GM12864 (cell line): Measurements from ENCODE around the gene RTKN2.

Experiments
- DNase-seq: peaks from one replicate; pipeline ENCODE4 v3.0.0-alpha.2; 2011; ENCODE audit warnings: low read depth
- H3K4me3 ChIP-seq: 2 replicates; pipeline ENCODE4 v1.5.1; 2011; ENCODE audit warnings: mild to moderate bottlenecking, low read depth, low read length, control low read depth
- TF ChIP-seq, protein P1 (sequence below): IDR thresholded peaks from 2 replicates; pipeline ENCODE4 v1.5.1; 2011; ENCODE audit warnings: low read depth, mild to moderate bottlenecking, moderate library complexity, low read length, control low read depth, inconsistent platforms; ENCODE audit errors: missing control alignments

Gene RTKN2

DNA sequence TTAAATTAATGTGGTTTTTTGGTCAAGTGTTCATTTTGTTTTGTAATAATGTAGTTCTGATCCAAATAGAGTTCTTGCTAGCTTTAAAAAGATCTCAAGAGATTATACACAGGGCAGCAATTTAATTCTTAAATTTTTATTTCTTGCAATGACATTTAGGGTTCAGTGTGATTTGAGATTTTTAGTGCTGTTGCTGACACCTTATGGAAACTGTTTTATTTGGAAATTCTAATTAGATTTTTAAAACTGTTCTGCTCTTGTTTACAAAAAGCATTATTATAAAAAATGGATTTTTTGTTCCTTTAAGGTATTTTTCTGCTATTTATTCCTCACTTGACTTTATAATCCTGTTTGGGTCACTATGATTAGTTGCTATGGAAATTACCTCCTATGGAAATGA is 72.1 kb downstream of the RTKN2 start:
- no peak for DNase-seq
- H3K4me3 ChIP-seq, result no peak overlapping the region
- TF ChIP-seq, protein P1, sequence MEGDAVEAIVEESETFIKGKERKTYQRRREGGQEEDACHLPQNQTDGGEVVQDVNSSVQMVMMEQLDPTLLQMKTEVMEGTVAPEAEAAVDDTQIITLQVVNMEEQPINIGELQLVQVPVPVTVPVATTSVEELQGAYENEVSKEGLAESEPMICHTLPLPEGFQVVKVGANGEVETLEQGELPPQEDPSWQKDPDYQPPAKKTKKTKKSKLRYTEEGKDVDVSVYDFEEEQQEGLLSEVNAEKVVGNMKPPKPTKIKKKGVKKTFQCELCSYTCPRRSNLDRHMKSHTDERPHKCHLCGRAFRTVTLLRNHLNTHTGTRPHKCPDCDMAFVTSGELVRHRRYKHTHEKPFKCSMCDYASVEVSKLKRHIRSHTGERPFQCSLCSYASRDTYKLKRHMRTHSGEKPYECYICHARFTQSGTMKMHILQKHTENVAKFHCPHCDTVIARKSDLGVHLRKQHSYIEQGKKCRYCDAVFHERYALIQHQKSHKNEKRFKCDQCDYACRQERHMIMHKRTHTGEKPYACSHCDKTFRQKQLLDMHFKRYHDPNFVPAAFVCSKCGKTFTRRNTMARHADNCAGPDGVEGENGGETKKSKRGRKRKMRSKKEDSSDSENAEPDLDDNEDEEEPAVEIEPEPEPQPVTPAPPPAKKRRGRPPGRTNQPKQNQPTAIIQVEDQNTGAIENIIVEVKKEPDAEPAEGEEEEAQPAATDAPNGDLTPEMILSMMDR, result no peak

DNA sequence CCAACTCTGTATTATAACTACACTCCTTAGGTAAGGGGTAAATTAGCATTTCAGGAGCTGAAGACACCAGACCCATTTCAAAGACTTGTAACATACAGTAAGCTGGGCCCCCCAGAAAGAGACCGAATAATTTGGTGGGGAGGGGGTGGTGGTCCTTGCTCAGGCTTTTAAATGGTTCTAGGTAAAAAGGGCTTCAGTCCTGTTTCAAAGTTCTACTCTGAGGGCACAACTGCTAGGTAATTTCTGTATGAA is 73.0 kb downstream of the RTKN2 start:
- no peak for DNase-seq
- TF ChIP-seq, protein P1, result no peak
- H3K4me3 ChIP-seq, result no peak overlapping the region

DNA sequence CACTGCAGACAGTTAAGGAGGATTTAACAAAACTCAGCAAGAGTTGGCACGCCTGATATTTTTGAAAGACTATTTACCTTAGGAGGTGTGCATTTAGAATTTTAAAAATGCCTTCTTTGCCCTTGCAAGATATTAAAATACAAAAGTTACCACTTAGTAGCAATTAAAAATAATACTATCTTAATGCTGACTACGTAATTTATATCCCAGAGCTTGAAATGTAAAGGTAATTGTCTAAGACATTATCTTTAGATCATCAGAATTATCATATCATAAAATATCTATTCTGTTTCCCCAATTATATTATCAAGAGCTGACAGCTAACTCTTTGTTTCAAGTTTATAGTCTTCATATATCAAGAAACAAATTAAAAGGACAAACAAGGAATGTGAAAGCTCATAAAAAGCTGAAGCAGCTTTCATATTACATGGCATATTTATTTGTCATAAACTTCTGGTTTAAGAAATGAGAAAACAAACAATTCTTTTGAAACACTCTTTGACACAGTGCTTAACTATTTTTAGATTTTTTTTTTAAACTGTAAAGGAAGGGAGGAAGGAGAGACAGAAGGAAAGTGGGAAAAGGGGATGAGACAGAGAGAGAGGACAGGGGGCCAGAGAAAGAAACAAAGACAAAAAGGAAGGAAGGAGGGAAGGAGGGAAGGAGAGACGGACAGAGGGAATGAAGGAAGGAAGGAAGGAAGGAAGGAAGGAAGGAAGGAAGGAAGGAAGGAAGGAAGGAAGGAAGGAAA is 73.5 kb downstream of the RTKN2 start:
- H3K4me3 ChIP-seq, result no peak overlapping the region
- TF ChIP-seq, protein P1, result no peak
- DNase-seq, result no peak

DNA sequence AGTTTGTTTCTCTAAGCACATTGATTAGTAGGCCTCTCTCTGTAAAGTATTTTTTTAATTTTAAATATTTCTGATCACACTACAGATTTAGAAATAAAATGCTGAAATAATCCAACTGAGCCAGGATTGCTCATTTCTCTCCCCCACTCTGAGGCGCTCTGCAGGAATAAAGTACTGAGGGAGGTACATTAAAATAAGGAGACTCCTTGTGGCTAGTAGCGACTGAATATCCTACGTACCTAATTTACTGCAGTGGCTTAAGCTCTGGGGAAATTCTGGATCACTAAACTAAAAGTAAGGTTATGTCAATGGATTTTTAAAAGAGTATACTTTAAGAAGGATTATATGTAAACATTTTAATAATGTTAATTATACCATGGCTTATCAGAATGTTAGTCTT is 75.2 kb downstream of the RTKN2 start:
- TF ChIP-seq, protein P1, result no peak
- H3K4me3 ChIP-seq, result no peak overlapping the region
- no peak for DNase-seq

DNA sequence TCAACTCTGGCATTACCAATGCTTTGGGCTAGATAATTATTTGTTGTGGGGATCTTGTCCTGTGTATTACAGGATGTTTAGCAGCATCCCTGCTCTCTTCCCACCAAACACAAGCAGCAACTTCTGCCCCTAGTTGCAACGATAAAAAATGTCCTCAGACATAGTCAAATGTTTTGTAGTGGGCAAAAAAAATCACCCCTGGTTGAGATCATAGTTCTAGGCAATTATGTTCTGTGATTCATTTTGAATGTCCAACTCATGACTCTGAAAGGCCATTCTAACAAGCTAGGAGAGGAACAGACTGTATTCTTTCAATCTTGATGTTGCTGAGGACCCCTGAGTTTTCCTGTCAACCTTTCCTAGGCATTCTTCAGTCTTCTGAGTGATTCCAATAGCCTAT is 79.5 kb downstream of the RTKN2 start:
- DNase-seq, result no peak
- TF ChIP-seq, protein P1, result no peak
- no peak overlapping the region for H3K4me3 ChIP-seq

DNA sequence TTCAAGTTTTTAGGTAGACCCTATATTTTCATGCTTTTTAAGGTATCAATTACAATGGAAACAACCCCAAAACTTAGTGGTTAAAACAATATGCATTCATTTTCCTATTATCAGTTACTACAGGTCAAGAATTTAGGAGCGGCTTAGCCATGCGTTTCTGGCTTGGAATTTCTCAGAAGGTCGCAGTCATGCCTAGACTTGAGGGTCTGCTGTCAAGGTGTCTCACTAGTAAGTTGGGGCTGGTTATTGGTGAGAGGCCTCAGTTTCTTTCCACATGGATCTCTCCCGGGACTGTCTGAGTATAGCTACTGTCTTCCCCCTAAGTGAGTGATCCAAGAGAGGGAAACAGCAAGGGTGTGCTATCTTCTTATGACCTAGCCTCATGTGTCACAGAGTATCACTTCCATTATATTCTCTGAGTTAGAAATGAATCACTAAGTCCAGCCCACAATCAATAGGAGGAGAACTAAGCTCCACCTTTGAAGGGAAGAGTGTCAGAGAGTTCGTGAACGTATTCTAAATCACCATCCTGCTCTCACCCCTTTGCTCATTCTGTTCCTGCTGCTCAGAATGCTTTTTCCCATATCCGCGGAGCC is 80.5 kb downstream of the RTKN2 start:
- no peak overlapping the region for H3K4me3 ChIP-seq
- DNase-seq, result no peak
- TF ChIP-seq, protein P1, result no peak
